Mononuclear cell (primary cell): ENCODE measurements around the gene RNF208. TPM values are rescaled to one million over a fixed set of nuclear protein-coding genes. Genes with fewer than 3 reads are reported as not detected.
"Not testable (repeated sequence)": the region's sequence is repeated elsewhere in the genome, so short reads cannot be mapped to it uniquely, and the experiment has no call there.

Source experiments
- H3K27me3 ChIP-seq: 2 replicates; pipeline ENCODE4 v1.6.0; 2011; ENCODE audit warnings: low read length, control low read depth; ENCODE audit not compliant: insufficient read depth
- H3K4me1 ChIP-seq: 2 replicates; pipeline ENCODE4 v1.5.1; 2011; ENCODE audit warnings: mild to moderate bottlenecking, low read length, control low read depth; ENCODE audit not compliant: insufficient read depth
- H3K4me3 ChIP-seq: 2 replicates; pipeline ENCODE4 v1.5.1; 2011; ENCODE audit warnings: mild to moderate bottlenecking, low read length, moderate library complexity
- H3K9me3 ChIP-seq: 2 replicates; pipeline ENCODE4 v1.5.1; 2011; ENCODE audit warnings: low read depth, mild to moderate bottlenecking, control low read depth, low read length
- total RNA-seq: library from RNA; depleted of rRNA; stranded (reverse); fragments of >200 nt; gene quantifications from one replicate; pipeline ENCODE4 v1.2.3, GENCODE V29; 2012

The RNF208 gene
- total RNA-seq, 1 donor = 0.31 TPM

DNA sequence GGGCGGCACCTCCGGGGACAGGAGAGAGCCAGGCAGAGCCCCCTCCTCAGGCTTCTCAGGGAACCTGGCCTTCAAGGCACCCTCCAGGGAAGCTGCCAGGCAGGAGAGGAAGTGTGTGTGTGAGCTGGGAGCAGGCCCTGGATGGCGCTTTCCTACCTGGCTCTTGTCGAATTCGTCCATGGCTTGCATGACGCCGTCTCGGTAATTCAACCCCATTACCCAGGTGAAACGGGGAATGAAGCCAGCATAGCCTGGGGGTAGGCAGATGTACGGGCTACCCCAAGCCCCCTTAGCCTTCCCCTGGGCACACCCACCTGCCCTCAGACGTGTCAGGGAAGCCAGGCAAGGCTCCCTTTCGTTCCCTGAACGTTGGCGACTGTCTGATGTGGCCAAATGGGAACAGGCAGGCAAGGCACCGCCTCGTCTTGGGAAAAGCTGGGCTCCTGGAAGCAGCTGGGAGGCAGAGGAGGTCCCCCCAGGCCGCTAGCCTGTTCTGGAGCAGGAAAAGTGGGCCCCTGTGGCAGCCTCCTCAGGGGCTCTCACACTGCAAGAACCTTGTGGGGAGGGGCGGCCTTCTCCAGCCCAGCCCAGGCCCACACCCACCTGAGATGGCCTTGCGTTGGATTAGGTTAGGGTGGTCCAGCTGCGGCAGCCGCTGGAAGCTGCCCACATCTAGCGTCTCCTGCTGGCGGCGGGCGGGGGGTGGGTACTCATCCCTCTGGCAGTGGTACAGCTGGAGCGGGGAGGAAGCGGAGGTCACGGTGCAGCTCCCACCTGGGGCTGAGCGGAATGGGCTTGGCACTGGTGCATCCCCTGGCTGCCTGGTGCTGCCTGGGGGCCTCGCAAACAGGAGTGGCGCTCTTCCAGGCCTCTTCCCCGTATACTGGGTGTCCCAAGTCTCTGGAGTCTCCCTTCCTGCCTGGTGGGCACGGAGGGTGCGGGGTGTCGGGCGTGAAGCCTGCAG is 22.7 kb upstream of the RNF208 start:
- no peak overlapping the region for H3K4me3 ChIP-seq
- no peaks in the 10 kb centered on the region for H3K27me3 ChIP-seq
- H3K4me1 ChIP-seq = peaks cover 25% of the 10 kb centered on the region
- H3K9me3 ChIP-seq = no peaks in the 10 kb centered on the region

DNA sequence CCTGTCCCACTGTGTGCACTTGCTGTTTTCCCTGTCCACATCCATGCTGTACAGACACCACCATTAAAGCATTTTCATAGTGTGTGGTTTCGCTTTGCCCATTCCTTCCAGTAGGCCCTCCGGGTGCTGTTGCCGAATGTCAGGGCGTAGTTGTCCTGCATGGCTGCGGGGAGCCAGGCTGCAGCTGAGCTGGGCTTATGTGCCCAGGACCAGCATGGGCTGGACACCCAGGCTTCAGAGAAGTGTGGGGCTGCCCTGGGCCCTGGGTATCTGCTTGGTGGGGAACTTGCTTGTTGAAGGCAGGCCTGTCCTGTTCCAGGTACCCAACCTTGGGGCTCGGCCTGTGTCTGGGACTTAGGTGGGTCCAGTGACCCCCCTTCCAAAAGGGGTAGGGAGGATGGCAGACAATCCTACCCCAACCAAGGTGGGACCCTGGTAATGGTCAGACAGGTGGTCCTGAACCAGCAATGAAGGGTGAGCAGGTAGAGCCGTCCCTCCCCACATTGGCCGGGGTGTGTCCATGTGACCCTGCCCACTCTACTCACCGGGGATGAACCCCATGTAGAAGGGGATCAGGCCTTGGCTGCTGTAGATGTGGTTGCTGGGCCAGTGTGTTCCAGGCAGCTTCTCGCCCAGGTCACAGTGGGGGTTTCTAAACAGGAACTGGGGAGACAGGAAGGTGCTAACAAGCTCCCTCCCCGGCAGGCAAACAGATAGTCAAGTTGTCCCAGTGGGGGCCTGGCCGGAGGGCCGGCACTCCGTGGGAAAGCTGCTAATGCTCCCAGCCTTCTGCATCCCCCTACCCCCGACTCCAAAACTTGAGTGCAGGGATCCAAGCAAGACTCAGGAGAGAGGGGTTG is 21.8 kb upstream of the RNF208 start:
- H3K27me3 ChIP-seq = no peaks in the 10 kb centered on the region
- H3K9me3 ChIP-seq = no peaks in the 10 kb centered on the region
- H3K4me1 ChIP-seq = peaks cover 34% of the 10 kb centered on the region
- H3K4me3 ChIP-seq = no peak overlapping the region

DNA sequence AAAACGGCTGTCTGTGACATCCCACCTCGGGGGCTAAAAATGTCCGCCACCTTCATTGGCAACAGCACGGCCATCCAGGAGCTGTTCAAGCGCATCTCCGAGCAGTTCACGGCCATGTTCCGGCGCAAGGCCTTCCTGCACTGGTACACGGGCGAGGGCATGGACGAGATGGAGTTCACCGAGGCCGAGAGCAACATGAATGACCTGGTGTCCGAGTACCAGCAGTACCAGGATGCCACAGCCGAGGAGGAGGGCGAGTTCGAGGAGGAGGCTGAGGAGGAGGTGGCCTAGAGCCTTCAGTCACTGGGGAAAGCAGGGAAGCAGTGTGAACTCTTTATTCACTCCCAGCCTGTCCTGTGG is 21.2 kb upstream of the RNF208 start:
- H3K9me3 ChIP-seq, H3K4me3 ChIP-seq, H3K27me3 ChIP-seq: not testable (repeated sequence)
- peaks cover 38% of the 10 kb centered on the region for H3K4me1 ChIP-seq

DNA sequence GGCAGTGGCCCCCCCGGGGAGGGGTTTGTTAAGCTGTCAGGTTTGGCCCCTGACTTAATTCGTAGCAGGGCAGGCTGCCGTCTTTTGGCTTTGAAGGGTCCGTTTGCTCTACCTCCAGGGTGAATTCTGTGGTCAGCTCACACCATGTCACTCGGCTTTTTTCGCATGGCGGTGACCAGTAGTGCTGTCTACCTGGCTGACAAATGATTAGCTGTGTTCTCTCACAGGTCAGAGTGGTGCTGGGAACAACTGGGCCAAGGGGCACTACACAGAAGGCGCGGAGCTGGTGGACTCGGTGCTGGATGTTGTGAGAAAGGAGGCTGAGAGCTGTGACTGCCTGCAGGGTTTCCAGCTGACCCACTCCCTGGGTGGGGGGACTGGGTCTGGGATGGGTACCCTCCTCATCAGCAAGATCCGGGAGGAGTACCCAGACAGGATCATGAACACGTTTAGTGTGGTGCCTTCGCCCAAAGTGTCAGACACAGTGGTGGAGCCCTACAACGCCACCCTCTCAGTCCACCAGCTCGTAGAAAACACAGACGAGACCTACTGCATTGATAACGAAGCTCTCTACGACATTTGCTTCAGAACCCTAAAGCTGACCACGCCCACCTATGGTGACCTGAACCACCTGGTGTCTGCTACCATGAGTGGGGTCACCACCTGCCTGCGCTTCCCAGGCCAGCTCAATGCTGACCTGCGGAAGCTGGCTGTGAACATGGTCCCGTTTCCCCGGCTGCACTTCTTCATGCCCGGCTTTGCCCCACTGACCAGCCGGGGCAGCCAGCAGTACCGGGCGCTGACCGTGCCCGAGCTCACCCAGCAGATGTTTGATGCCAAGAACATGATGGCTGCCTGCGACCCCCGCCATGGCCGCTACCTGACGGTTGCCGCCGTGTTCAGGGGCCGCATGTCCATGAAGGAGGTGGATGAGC is 20.5 kb upstream of the RNF208 start:
- peak overlapping the region; percentile 65 for H3K4me3 ChIP-seq
- no peaks in the 10 kb centered on the region for H3K9me3 ChIP-seq
- H3K4me1 ChIP-seq = peaks cover 38% of the 10 kb centered on the region
- H3K27me3 ChIP-seq = no peaks in the 10 kb centered on the region

DNA sequence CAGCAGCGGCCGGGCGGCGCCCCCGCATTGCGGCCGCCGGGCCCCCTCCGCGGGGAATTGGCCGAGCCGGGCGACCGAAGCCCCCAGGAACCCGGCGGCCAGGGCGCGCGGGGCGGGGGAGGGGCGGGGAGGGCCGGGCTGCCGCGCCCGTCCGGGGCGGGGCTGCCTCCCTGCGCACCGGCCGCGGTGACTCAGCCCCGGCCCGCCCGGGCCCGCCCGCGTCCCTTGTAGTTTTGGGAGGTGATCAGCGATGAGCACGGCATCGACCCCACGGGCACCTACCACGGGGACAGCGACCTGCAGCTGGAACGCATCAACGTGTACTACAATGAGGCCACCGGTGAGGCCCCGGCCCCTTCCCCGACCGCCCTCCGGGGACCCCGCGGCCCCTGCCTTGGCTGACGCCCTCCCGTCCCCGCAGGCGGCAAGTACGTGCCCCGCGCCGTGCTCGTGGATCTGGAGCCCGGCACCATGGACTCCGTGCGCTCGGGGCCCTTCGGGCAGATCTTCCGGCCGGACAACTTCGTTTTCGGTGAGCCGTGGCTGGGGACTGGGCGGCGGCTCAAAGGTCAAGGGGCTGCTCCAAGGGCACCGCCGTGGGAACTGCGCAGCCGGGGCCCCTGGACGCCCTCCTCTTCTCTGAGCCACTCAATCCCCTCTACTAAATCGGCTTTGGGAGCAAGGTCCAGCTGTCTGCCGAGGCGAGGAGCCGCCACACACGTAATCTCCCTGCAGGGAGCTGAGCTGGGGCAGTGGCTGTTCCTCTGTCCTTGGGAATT is 19.6 kb upstream of the RNF208 start:
- H3K4me3 ChIP-seq = peak overlapping the region; percentile 65

DNA sequence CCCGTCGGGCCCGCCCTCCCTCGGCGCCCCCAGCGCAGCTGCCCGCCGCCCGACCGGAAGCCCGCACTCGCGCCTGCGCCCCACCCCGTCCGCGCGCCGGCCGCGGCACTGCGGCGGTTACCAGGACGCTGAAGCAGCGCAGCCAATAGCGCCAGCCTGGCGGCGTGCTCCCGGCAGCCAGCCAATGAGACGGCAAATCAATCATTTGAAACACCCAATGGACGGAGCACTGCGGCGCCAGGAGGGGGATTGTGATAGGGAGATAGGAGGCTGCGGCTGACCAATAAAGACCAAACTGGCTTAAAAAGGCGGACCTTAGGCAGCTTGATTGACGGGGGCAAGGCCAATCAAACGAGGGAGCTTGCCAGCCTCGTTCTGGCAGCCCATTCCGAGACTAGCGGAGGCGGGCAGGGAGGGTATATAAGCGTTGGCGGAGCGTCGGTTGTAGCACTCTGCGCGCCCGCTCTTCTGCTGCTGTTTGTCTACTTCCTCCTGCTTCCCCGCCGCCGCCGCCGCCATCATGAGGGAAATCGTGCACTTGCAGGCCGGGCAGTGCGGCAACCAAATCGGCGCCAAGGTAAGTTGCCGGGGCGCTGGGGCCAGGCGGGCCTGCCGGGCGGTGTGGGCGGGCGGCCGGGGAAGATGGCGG is 18.9 kb upstream of the RNF208 start, which contains the start of gene TUBB4B:
TSS of gene TUBB4B (plus strand) at position 447 of the 649 bp plus-strand sequence. CDS start at position 521, 74 bp downstream.
- Histone ChIP-seq H3K27me3 (no peaks in the 10 kb centered on the region), H3K9me3 (no peaks in the 10 kb centered on the region), H3K4me3 (peak within 1 kb of the TSS; percentile 65), H3K4me1 (peaks cover 53% of the 10 kb centered on the region)

More for the DNA sequence above, 19.6 kb upstream of the RNF208 start:
- H3K27me3 ChIP-seq = no peaks in the 10 kb centered on the region
- no peaks in the 10 kb centered on the region for H3K9me3 ChIP-seq
- H3K4me1 ChIP-seq = peaks cover 46% of the 10 kb centered on the region

DNA sequence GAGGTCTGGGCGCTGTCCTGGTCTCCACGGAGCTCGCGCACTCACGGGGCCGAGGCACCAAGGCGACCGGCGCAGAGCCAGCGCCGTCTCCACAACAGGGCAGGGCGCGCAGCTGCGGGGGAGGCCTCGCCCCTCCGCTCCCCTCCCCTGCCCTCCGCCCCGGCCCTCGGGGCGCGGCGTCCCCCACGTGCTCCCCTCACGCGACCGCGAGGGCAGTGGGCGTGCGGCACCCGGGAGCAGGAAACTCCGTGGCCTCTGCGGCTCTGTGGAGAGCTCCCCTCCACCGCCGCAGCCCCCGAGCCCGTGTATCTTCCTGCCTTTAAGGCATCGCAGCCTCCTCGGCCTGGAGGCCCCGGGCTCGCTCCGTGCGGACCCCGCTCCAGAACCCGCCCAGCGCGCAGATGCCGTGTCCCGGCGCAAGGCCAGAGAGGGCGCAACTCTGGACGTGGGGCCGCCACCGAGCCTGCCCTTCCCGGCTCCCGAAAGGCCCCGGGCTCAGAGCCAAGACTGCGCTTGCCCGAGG is 18.3 kb upstream of the RNF208 start:
- Histone ChIP-seq H3K4me1 (peaks cover 55% of the 10 kb centered on the region), H3K4me3 (peak overlapping the region; percentile 61)

DNA sequence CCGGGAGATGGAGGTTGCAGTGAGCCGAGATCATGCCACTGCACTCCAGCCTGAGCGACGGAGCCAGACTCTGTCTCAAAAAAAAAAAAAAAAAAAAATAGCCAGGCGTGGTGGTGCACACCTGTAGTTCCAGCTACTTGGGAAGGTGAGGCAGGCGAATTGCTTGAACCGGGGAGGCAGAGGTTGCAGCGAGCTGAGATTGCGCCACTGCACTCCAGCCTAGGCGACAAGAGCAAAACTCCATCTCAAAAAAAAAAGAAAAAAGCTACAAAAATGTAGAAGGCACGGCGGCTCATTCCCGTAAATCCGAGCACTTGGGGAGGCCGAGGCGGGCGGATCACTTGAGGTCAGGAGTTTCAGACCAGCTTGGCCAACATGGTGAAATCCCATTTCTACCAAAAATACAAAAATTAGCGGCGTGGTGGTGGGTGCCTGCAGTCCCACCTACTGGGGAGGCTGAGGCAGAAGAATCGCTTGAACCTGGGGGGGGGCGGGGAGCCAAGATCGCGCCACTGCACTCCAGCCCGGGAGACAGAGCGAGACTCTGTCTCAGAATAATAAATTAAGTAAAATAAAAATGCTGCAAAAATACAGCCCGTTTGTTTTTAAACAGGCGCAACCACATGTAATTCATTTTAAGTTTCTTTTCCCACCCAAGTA is 17.6 kb upstream of the RNF208 start:
- H3K4me1 ChIP-seq = peaks cover 55% of the 10 kb centered on the region
- not testable (repeated sequence) for H3K9me3 ChIP-seq, H3K27me3 ChIP-seq
- H3K4me3 ChIP-seq = peak overlapping the region; percentile 61

More for the DNA sequence above, 18.3 kb upstream of the RNF208 start:
- Histone ChIP-seq H3K9me3 (no peaks in the 10 kb centered on the region), H3K27me3 (no peaks in the 10 kb centered on the region)

DNA sequence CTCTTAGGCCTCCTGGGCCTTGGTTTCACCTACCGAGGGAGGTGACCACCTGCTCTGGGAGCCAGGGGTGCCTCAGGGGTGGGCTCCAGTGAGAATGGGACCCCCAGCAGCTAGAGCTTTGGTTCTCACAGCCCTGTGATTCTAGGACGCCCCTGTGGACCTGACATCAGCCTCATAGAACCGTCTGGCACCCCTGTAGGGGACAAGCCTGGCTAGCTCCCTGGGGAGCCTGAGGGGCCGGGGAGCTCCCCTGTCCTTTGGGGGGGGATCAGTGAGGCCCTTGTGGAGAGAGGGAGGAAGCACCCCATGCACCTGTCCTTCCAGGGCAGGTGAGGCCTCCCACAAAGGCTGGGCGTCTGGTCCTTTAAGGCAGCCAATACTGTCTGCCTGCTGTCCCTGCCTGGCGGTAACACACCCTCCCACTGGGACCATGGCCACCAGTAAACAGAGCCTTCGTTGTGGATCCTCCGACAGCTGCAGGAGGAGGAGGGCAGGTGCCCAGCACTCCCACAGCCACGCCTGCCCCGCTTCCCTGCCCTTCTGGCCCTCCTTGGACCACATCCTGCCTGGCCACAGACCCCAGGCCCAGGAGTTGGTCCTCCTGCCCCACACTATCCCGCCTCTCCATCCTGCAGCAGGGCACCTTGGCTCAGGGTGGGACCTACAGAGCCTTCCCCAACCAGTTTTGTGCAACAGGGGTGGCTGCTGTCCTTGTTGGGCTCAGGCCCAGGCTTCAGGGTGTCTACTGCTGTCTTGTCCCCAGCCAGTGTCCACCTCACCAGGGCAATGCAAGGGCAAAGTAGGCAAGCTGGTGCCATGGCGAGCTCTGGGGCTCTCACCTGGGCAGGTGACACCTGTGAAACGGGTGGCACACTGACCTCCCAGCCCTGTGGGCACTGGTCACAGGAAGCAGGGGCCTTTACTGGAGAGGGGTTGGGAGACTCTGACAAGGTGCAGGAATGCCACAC is 16.0 kb upstream of the RNF208 start:
- Histone ChIP-seq H3K4me1 (peaks cover 52% of the 10 kb centered on the region), H3K4me3 (no peak overlapping the region), H3K9me3 (no peaks in the 10 kb centered on the region), H3K27me3 (no peaks in the 10 kb centered on the region)

DNA sequence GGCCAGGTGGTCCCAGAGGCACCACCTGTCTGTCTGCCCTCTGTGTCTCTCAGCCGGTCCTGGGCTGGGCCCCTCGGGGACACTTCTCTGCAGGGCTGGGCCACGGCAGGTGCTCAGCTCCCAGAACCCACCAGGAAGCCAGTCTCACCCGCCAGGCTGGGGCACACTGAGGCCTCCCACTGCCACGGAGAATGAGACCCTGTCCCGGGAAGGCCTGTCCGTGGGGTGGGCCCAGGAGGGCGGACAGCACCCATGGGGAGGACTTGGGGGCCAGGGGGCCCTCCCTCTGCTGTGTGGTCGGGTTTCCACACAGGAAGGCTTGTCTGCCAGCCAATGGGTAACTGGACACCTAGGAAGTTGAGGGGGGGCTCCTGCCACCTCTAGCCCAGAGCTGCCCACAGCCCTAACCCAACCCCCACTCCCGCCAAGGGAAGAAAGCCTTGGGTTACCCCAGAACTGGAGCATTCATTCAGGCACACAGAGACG is 14.9 kb upstream of the RNF208 start:
- Histone ChIP-seq H3K9me3 (no peaks in the 10 kb centered on the region), H3K4me1 (peaks cover 41% of the 10 kb centered on the region), H3K27me3 (no peaks in the 10 kb centered on the region), H3K4me3 (no peak overlapping the region)

DNA sequence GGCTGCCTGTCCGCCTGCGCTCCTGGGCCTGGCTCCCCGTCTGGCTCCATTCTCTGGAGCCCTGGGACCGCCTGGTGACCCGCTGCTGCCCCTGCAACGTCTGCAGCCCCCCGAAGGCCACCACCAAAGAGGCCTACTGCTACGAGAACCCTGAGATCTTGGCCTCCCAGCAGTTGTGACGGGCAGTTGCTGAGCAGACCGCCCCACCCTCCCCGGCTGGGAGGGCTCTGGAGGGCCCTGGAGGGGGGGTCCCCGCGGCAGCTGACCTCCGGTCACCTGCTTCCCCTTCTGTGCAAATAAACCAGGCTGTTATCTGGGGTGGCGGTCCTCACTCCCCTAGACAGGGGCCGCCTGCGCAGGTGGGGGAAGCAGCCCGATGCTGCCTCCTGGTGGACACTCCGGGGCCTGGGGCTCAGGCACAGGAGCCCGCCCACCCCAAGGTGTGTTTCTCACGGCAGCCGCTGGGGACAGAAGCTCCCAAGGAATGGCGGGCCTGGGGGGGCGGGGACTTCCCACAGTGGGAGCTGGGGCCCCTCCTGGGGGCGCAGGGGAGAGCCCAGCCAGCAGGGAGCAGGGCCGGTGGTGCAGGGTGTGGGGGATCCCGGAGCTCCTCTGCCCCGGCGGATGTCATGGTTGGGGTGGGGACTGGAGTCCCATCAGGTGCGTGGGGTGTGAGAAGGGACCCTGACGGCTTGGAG is 14.3 kb upstream of the RNF208 start:
- no peak overlapping the region for H3K4me3 ChIP-seq
- no peaks in the 10 kb centered on the region for H3K27me3 ChIP-seq
- no peaks in the 10 kb centered on the region for H3K9me3 ChIP-seq
- peaks cover 38% of the 10 kb centered on the region for H3K4me1 ChIP-seq
